Muscle layer of duodenum (tissue), 2 donors: Measurements from ENCODE around the gene LBR.

Experiments used
- H3K27ac ChIP-seq: one replicate; pipeline ENCODE4 v1.7.0; 2013; ENCODE audit warnings: mild to moderate bottlenecking, low read length
- H3K27me3 ChIP-seq: one replicate; pipeline ENCODE4 v1.7.0; 2013; ENCODE audit warnings: low read depth, mild to moderate bottlenecking, control low read depth, low read length
- H3K36me3 ChIP-seq, 2 donors: one replicate each; pipeline ENCODE4 v1.7.0; 2013; ENCODE audit warnings: low read length in 2 of 2, control low read depth in 1 of 2, mild to moderate bottlenecking in 1 of 2; ENCODE audit not compliant: insufficient read depth in 2 of 2, control insufficient read depth in 1 of 2
- H3K4me1 ChIP-seq, 2 donors: one replicate each; pipeline ENCODE4 v1.7.0; 2013; ENCODE audit warnings: low read length in 2 of 2, mild to moderate bottlenecking in 2 of 2, control low read depth in 1 of 2, moderate library complexity in 1 of 2; ENCODE audit not compliant: insufficient read depth in 2 of 2, control insufficient read depth in 1 of 2
- H3K4me3 ChIP-seq, 2 donors: one replicate each; pipeline ENCODE4 v1.7.0; 2013; ENCODE audit warnings: low read length in 2 of 2, low read depth in 1 of 2, mild to moderate bottlenecking in 1 of 2
- H3K9me3 ChIP-seq, 2 donors: one replicate each; pipeline ENCODE4 v1.7.0; 2013; ENCODE audit warnings: low read length in 2 of 2, control low read depth in 1 of 2, mild to moderate bottlenecking in 1 of 2; ENCODE audit not compliant: control insufficient read depth in 1 of 2
- donor health status: healthy.

The LBR gene

DNA sequence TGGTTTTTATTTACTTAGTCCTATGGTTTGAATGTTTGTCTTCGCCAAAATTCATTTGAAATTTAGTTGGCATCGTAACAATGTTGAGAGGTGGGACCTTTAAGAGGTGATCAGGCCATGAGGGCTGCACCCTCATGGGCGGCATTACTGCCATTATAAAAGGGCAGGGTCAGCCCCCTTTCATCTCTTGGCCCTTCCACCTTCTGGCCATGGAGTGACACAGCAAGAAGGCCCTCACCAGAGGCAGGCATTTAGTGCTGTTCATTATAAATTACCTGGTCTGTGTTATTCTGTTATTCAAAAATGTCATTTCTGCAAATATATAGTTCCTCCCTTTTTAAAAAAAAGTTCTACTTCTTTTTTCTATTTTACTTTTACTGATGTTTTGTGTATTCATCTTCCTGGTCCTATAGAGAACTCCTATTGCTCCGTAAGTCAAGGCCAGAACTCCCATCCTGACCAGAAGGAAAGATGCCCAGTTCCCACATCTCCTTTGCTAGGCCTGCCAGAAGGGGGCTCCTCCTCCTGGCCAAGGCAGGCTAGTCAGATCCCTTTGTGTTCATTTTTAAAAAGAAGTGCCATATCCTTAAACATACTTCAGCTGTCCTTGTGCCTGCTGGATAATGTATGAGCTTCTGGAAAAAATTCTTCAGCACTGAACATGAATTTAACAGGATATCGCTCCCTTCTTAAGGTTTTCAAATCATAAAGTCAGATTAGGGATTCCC lies 10.0 kb upstream of the LBR start:
- Histone ChIP-seq H3K4me1 (peaks cover 0 to 18% of the 10 kb centered on the region in 2 donors), H3K9me3 (no peaks in the 10 kb centered on the region), H3K27ac (no peak overlapping the region), H3K27me3 (no peaks in the 10 kb centered on the region), H3K36me3 (no peaks in the 10 kb centered on the region), H3K4me3 (no peak overlapping the region)

DNA sequence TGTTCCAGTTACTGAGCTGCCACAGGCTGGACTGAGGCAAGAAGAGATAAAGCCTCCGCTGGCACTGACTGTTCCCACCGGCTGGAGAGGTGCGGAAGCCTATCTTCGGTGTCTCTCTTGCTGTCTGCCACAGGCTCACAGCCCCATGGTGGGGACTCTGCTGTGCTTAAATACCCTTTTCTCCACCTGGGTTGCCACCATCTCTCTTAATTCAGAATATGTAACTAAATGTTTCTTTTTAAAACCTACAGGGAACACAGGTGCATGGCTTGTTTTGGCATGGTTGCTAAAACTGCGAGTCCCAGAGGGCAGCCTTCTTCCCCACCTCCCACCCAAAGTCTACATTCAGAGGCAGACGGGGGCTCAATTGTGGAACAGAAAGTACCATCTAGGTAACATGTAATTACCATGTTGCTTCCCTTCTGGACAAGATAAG lies 8.1 kb upstream of the LBR start:
- Histone ChIP-seq H3K4me1 (peaks cover 0 to 11% of the 10 kb centered on the region in 2 donors), H3K27me3 (no peaks in the 10 kb centered on the region), H3K4me3 (no peak overlapping the region), H3K9me3 (no peaks in the 10 kb centered on the region), H3K27ac (no peak overlapping the region), H3K36me3 (no peaks in the 10 kb centered on the region)

DNA sequence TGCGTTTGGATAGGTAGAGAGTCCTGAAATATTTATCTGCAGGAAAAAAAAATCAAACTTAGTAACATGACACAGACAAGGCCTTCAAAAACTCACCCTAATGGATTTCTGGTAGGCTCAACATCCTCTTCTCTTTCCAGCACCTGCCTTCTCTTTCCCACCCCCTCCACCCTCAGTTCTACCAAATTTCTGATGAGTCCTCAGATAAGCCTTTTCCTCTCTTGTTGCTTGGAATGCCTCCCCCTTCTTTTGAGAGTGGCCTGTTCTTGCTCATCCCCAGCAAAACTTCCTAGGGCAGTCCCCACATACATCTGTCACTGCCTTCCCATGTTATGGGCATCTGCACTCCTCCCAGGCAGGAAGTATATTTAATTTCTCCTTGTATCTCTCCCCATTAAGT lies 7.6 kb upstream of the LBR start:
- Histone ChIP-seq H3K36me3 (no peaks in the 10 kb centered on the region), H3K4me1 (peaks cover 0 to 9% of the 10 kb centered on the region in 2 donors), H3K27ac (no peak overlapping the region), H3K9me3 (no peaks in the 10 kb centered on the region), H3K27me3 (no peaks in the 10 kb centered on the region), H3K4me3 (no peak overlapping the region)

DNA sequence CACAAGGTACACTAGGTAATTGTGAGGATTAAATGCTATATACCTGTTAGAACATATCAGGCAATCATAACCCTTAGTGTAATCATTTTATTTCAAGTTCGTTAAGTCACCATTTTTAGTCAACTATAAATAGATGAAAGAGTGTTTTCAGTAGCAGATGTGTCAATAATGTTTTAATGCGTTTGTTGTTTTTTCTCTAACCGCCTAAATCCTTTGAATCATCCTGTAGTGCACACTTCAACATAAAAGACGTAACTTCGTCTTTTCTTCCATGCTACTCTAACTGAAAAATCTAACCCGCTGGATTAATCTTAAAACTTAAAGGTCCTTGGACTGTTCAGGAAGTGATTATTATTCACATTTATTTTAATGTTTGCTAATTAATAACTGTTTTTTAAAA lies 7.2 kb upstream of the LBR start:
- Histone ChIP-seq H3K27ac (no peak overlapping the region), H3K27me3 (no peaks in the 10 kb centered on the region), H3K9me3 (no peaks in the 10 kb centered on the region), H3K36me3 (no peaks in the 10 kb centered on the region), H3K4me1 (peaks cover 0 to 5% of the 10 kb centered on the region in 2 donors), H3K4me3 (no peak overlapping the region)

DNA sequence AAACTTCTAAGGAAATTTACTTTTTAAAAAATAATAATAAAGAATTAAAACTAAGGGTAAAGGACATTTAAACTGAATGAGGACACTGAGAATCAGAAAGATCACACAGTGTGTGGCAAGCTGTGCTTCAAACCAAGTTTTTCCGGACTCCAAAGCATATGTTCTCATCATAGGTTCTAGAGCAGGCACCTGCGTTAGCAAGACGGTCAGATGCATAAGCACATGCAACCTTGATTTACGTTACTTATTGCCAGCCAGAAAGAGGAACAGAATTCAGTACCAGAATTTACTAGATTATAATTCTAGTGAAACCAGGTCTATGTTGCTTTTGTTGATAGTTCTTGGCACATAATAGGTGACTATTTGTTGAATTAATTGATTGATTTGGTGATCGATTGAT lies 6.2 kb upstream of the LBR start:
- H3K4me1 ChIP-seq: no peaks in the 10 kb centered on the region
- no peak overlapping the region for H3K27ac ChIP-seq
- no peak overlapping the region for H3K4me3 ChIP-seq
- no peaks in the 10 kb centered on the region for H3K27me3 ChIP-seq
- H3K9me3 ChIP-seq: no peaks in the 10 kb centered on the region
- no peaks in the 10 kb centered on the region for H3K36me3 ChIP-seq

DNA sequence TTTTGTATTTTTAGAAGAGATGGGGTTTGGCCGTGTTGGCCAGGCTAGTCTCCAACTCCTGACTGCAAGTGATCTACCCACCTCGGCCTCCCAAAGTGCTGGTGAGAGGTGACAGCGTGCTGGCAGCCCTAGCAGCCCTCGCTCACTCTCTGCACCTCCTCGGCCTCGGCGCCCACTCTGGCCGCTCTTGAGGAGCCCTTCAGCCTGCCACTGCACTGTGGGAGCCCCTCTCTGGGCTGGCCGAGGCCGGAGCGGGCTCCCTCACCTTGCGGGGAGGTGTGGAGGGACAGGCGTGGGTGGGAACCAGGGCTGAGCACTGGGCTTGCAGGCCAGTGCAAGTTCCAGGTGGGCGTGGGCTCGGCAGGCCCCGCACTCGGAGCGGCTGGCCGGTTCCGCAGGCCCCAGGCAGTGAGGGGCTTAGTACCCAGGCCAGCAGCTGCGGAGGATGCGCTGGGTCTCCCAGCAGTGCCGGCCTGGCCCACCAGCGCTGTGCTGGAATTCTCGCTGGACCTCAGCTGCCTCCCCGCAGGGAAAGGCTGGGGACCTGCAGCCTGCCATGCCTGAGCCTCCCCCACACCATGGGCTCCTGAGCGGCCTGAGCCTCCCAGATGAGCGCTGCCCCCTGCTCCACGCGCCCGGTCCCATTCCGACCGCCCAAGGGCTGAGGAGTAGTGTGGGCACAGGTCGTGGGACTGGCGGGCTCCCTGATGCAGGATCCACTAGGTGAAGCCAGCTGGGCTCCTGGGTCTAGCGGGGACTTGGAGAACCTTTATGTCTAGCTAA lies 3.4 kb upstream of the LBR start:
- Histone ChIP-seq H3K9me3 (no peaks in the 10 kb centered on the region), H3K4me3 (no peak overlapping the region), H3K27me3 (no peaks in the 10 kb centered on the region), H3K27ac (no peak overlapping the region), H3K36me3 (no peaks in the 10 kb centered on the region), H3K4me1 (peaks cover 0 to 2% of the 10 kb centered on the region in 2 donors)

DNA sequence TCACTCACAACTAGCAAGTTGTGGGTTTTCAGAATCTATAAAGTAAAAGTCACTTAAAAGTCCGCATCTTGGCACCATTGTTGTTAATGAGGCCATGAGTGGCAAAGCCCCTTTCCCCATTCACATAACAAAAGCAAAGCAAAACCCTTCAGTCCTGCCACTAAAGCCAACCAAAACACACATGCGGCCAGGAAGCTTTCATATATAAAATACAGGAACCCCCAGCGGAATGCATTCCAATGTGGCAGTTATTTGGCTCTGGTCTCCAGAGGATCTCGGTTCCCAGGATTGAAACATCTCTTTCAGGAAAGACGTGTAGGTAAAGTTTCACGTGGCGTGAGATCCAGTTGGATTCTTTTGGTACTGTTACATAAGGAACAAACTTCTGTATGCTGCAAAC lies 2.5 kb upstream of the LBR start:
- Histone ChIP-seq H3K9me3 (no peaks in the 10 kb centered on the region), H3K4me3 (no peak overlapping the region), H3K27me3 (no peaks in the 10 kb centered on the region), H3K36me3 (no peaks in the 10 kb centered on the region), H3K4me1 (peaks cover 0 to 10% of the 10 kb centered on the region in 2 donors), H3K27ac (no peak overlapping the region)

DNA sequence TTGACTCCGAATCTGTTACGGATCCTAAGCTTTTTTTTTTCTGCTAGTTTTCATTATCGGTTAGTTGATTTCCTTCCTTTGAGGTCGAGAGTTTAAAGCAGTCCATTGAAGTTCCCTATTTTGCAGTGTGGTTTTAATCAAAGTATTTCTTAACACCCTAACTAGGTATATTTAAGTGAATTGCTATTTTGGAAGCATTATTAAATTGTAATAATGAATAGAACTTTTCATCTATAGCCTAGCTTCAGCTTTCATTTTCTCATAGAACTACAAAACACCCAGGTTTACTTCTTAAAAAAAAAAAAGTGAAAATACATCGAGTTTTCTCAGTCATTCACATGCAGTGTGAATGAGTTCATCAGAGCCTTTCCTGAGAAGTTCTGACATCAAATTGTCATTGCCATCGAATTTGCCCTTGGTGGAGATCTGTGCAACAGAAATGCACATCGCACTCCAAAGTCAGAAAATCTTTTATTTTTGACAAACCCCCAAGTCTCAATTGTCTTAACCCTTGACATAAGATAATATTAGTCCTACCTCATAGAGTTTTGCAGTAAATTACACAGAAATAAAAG lies 1.1 kb upstream of the LBR start:
- Histone ChIP-seq H3K27ac (peak overlapping the region; percentile 89), H3K4me3 (peak overlapping the region; percentile 82 to 85), H3K9me3 (no peaks in the 10 kb centered on the region), H3K36me3 (no peaks in the 10 kb centered on the region), H3K27me3 (no peaks in the 10 kb centered on the region), H3K4me1 (peaks cover 6 to 21% of the 10 kb centered on the region in 2 donors)

DNA sequence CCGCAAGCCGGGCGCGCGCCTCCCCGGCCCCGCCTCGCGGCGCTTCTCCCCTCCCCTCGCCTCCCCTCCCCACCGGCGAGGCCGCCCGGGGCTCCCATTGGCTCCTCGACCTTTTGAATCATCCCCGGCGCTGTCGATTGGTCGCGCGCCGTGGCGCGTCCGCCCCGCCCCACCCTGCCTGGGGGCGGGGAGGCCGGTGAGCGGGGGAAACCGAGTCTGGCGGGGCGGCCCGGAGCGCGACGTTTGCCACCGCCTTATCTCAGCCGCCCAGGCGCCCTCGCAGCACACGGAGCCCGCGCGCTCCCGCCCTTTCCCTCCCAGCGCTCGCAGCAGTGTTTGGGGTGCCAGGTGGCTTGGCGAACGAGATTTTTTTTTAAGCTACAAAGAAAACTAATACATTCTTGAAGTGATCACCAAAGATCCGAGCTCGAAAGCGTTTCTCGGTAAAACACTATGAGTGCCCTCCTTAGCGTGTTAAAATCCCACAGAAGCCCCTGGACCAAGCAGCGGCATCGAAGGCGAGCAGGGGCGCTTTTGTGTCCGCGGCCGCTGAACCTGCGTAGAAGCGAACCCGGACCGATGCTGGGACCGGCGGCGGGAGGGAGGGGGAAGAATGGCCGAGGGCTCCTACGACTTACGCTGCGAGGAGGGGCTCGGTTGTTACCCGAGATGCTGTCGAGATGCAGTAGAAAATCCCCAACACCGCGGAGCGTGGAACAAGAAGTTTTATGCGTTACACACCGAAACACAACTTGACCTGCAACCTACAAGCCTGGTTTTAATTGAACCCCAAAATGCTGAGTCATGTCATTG lies 436 bp upstream of the LBR start:
- peak overlapping the region; percentile 83 to 85 for H3K4me3 ChIP-seq
- H3K9me3 ChIP-seq: no peaks in the 10 kb centered on the region
- H3K27me3 ChIP-seq: no peaks in the 10 kb centered on the region
- H3K4me1 ChIP-seq: peaks cover 6 to 24% of the 10 kb centered on the region in 2 donors
- peak overlapping the region; percentile 89 for H3K27ac ChIP-seq
- no peaks in the 10 kb centered on the region for H3K36me3 ChIP-seq

DNA sequence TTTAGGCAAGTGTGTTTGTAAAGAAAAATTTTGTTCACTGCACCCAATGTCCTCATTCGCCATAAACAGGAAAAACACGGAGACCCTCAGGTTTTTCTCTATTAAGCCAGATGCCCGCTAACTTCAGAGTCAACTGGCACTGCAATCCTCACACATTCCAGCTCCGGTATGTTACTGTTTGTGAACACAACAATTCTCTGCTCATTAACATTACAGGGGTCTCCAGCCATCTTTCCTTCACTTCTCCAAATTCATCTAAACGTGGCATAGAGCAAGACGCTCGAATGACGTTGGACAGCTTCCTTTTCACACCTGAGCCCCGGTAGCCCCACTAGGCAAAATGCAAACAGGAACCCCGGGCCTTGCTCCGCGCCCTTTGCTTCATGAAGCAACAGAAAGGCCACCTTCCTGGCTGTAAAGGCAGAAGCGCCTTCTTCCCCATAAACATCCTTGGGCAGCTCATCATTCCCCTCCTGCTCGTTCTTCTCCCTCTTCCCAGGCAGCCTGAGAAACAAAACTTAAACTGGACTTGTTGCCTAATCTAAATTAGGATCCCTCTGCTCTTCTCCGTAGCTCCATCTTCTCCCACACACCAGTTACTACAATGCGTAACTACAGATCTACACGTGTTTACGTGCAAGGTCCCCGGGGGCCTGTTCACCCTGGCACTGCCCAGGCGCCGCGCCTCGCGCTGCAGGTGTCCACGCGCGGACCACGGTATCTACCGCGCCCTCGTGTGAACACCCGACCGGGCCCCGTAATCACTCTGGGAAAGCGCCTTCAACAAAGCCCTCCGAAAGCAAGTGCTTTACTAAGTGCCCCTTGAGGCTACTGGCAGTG lies 1.2 kb downstream of the LBR start:
- Histone ChIP-seq H3K27ac (peak overlapping the region; percentile 57), H3K36me3 (no peaks in the 10 kb centered on the region), H3K4me1 (peaks cover 6 to 38% of the 10 kb centered on the region in 2 donors)

More for the DNA sequence above, 1.2 kb downstream of the LBR start:
- H3K9me3 ChIP-seq: no peaks in the 10 kb centered on the region
- peak overlapping the region; percentile 83 to 85 for H3K4me3 ChIP-seq
- H3K27me3 ChIP-seq: no peaks in the 10 kb centered on the region
